Activated CD8-positive, alpha-beta T cell treated with anti-CD3 and anti-CD28 coated beads for 36 hours (primary cell): ENCODE results near the gene ADGRL2. TPM values are rescaled to one million over a fixed set of nuclear protein-coding genes. Genes with fewer than 3 reads are reported as not detected.

Experiments
- ATAC-seq: fragments of 200-7000 bp; cut with Tn5 transposase; one replicate; pipeline ENCODE4 v1.10.0; 2021; ENCODE audit warnings: mild to moderate bottlenecking, moderate library complexity
- CTCF ChIA-PET: fragments of 350-600 bp; sonication (Branson Sonifier 250); formaldehyde crosslinking; loops from one replicate; lab custom pipeline; 2021; ENCODE audit warnings: antibody characterized with exemption; lab: Charles Lee
- POLR2A ChIA-PET: fragments of 350-600 bp; sonication (Branson Sonifier 250); formaldehyde crosslinking; loops from one replicate; lab custom pipeline; 2021; ENCODE audit warnings: antibody characterized with exemption; lab: Charles Lee
- DNase-seq: peaks from one replicate; pipeline ENCODE4 v3.0.0-alpha.2; 2020
- H3K27ac Mint-ChIP-seq: one replicate; pipeline ENCODE4 v1.8.0; 2021; ENCODE audit warnings: mild to moderate bottlenecking, mixed read lengths
- H3K27me3 Mint-ChIP-seq: one replicate; pipeline ENCODE4 v1.8.0; 2021; ENCODE audit warnings: mixed read lengths
- H3K36me3 Mint-ChIP-seq: one replicate; pipeline ENCODE4 v1.8.0; 2021; ENCODE audit warnings: low read depth, mixed read lengths
- H3K4me1 Mint-ChIP-seq: one replicate; pipeline ENCODE4 v1.8.0; 2021; ENCODE audit warnings: low read depth, mixed read lengths
- H3K4me3 Mint-ChIP-seq: one replicate; pipeline ENCODE4 v1.8.0; 2021; ENCODE audit warnings: mild to moderate bottlenecking, moderate library complexity, mixed read lengths
- H3K9me3 Mint-ChIP-seq: one replicate; pipeline ENCODE4 v1.8.0; 2021; ENCODE audit warnings: mixed read lengths
- intact Hi-C: fragments of 100-400 bp; cut with micrococcal nuclease; formaldehyde crosslinking; loops from one replicate; pipeline ENCODE4 v1.10.0; 2022
- total RNA-seq, 2 experiments: library from RNA; stranded (reverse); gene quantifications; one replicate each; pipeline ENCODE4 v1.2.3, GENCODE V29; 2021
- TF ChIP-seq, protein P1 (sequence below): fragments of 200-600 bp; IDR thresholded peaks from one replicate; pipeline ENCODE4 v1.8.0; 2022; ENCODE audit warnings: antibody characterized with exemption, mild to moderate bottlenecking

The ADGRL2 gene
- total RNA-seq, 2 experiments from 2014 or later, result not detected

DNA sequence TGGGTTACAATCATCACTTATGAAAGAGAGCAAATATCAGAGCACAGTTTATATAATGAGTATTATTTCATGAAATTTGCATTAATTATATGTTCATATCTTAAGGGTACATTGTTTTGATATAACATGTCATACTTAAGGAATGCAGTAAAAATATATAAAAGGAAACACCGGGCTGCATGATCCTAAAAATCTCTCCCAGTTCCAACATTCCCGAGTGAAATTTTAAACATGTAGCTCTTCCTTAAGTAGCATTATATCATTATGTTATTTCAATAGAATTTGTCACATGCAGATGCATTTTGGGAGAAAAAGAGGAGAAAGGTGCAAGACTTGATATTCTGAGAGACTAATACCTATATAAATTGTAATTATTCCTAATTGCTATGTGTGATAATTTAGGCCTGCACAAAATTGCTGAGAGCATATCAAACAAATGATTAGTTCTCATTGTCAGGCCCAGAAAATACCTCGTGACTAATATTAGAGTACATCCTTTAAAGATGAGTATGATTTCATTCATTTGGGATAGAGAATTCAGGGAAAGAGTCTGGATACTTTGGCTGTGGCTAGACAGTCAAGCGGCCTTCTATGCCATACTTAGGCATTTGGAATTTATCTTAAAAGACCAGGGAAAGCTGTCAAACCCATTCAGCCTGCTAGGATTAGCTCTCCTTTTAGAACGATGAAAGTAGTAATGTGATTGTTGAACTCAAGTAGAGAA, 86.8 kb downstream of the ADGRL2 start:
- CTCF ChIA-PET, result no interaction called here
- Mint-ChIP-seq H3K36me3 (no peaks in the 10 kb centered on the region), H3K27me3 (no peaks in the 10 kb centered on the region), H3K9me3 (no peaks in the 10 kb centered on the region), H3K4me1 (no peaks in the 10 kb centered on the region), H3K27ac (no peak overlapping the region), H3K4me3 (no peak overlapping the region)
- intact Hi-C loops, result no loop called here
- no peak for DNase-seq
- TF ChIP-seq, protein P1, sequence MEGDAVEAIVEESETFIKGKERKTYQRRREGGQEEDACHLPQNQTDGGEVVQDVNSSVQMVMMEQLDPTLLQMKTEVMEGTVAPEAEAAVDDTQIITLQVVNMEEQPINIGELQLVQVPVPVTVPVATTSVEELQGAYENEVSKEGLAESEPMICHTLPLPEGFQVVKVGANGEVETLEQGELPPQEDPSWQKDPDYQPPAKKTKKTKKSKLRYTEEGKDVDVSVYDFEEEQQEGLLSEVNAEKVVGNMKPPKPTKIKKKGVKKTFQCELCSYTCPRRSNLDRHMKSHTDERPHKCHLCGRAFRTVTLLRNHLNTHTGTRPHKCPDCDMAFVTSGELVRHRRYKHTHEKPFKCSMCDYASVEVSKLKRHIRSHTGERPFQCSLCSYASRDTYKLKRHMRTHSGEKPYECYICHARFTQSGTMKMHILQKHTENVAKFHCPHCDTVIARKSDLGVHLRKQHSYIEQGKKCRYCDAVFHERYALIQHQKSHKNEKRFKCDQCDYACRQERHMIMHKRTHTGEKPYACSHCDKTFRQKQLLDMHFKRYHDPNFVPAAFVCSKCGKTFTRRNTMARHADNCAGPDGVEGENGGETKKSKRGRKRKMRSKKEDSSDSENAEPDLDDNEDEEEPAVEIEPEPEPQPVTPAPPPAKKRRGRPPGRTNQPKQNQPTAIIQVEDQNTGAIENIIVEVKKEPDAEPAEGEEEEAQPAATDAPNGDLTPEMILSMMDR, result no peak
- ATAC-seq, result no peak
- POLR2A ChIA-PET, result no interaction called here

DNA sequence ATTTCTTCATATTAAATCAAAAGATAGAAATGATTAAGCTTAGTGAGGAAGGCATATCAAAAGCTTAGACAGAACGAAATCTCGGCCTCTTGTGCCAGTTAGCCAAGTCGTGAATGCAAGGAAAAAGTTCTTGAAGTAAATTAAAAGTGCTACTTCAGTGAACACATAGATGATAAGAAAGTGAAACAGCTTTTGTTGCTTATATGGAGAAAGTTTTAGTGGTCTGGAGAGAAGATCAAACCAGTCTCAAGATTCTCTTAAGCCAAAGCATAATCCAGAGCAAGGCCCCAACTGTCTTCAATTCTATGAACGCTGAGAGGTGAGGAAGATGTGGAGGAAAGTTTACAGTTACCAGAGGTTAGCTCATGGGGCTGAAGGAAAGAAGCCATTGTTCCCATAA, 88.4 kb downstream of the ADGRL2 start:
- CTCF ChIA-PET, result no interaction called here
- TF ChIP-seq, protein P1, result no peak
- DNase-seq, result no peak
- H3K27ac Mint-ChIP-seq, result no peak overlapping the region
- no peaks in the 10 kb centered on the region for H3K36me3 Mint-ChIP-seq
- H3K4me3 Mint-ChIP-seq, result no peak overlapping the region
- ATAC-seq, result no peak
- intact Hi-C loops, result no loop called here
- no peaks in the 10 kb centered on the region for H3K27me3 Mint-ChIP-seq
- H3K9me3 Mint-ChIP-seq, result no peaks in the 10 kb centered on the region
- no peaks in the 10 kb centered on the region for H3K4me1 Mint-ChIP-seq
- POLR2A ChIA-PET, result no interaction called here

DNA sequence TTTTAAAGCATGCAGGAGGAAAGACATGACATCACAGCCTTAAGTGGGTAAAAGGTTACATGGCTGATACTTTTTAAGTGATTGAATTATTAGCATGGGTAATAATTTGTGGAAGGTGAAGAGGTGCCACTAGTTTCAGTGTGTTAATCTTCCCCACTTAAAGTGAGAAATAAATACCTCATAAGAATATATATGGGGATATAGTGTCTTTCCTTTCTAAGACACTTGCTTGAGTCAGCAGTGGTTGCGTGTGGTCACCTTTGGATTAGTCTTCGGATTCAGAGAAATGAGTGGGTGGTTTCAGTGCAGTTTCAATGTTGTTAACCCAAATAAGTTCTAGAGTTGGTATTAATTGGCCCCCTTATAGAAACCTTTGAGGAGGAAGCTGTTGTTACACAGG, 94.1 kb downstream of the ADGRL2 start:
- intact Hi-C loops, result no loop called here
- H3K27me3 Mint-ChIP-seq, result no peaks in the 10 kb centered on the region

DNA sequence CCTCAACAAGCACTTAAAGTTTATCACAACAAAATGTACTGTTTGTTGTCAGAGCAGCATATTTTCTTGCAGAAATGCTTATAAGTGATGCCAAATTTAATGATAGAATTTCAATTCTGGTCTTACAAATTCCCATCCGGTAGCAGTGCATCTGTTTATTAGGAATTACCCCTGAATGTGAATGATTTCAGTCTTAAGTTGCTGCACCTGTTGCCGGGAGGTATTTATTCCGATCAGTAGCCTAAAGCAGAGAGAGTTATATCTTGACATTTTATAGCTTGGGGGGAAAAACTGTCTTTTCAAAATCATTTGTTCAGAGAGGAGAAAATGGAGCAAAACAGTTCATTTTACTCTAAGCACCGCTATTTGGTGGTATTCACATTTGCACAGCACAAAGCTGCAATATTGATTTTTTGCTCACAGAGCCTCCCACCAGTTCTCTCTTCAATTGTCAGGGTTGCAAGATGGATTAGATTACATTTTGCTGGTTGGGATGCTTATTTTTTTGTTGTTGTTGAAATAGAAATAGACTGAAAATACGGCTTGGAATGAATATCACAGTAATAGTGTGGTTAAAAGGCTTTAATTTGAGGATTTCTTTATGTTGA, 98.6 kb downstream of the ADGRL2 start:
- no peaks in the 10 kb centered on the region for H3K4me1 Mint-ChIP-seq
- DNase-seq (no peak), ATAC-seq (no peak)
- no peak overlapping the region for H3K27ac Mint-ChIP-seq
- H3K36me3 Mint-ChIP-seq, result no peaks in the 10 kb centered on the region
- no peak overlapping the region for H3K4me3 Mint-ChIP-seq
- ChIA-PET POLR2A (no interaction called here), CTCF (no interaction called here)
- TF ChIP-seq, protein P1, result no peak
- H3K27me3 Mint-ChIP-seq, result no peaks in the 10 kb centered on the region
- H3K9me3 Mint-ChIP-seq, result no peaks in the 10 kb centered on the region
- intact Hi-C loops, result no loop called here

More for the DNA sequence above, 94.1 kb downstream of the ADGRL2 start:
- Mint-ChIP-seq H3K4me1 (no peaks in the 10 kb centered on the region), H3K36me3 (no peaks in the 10 kb centered on the region), H3K9me3 (no peaks in the 10 kb centered on the region), H3K4me3 (no peak overlapping the region), H3K27ac (no peak overlapping the region)
- ATAC-seq (no peak), DNase-seq (no peak)
- POLR2A ChIA-PET, result no interaction called here
- CTCF ChIA-PET, result no interaction called here
- TF ChIP-seq, protein P1, result no peak

DNA sequence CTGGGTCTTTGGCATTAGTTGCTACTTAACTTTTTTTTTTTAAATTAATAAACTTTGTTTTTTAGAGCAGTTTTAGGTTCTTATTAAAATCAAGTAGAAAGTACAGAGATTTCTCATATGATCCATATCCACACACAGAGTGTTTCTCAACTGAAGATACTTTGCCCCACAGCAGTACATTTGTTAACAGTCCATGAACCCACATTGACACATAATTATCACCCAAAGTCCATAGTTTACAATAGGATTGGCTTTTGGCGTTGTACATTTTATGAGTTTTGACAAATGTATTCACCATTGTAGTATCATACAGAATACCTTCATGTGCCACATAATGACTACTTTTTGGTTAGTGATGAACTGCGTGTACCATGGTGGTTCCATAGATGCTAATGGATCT, 106.8 kb downstream of the ADGRL2 start:
- Mint-ChIP-seq H3K9me3 (no peaks in the 10 kb centered on the region), H3K4me3 (no peak overlapping the region), H3K27me3 (no peaks in the 10 kb centered on the region), H3K27ac (no peak overlapping the region), H3K4me1 (no peaks in the 10 kb centered on the region), H3K36me3 (no peaks in the 10 kb centered on the region)
- DNase-seq (no peak), ATAC-seq (no peak)
- CTCF ChIA-PET, result no interaction called here
- intact Hi-C loops, result no loop called here
- POLR2A ChIA-PET, result no interaction called here
- TF ChIP-seq, protein P1, result no peak
